Body of pancreas (tissue), 4 donors: Measurements from ENCODE around the gene CLEC3B. TPM values are rescaled to one million over a fixed set of nuclear protein-coding genes. Genes with fewer than 3 reads are reported as not detected.

Source experiments
- ATAC-seq: fragments of 150-250 bp; one replicate; pipeline ENCODE4 v1.9.1; 2016
- DNase-seq, 4 donors: peaks; one replicate each; pipeline ENCODE4 v3.0.0-alpha.2; 2019
- H3K27ac ChIP-seq, 4 donors: fragments of 200-600 bp; sonication (generic); 1 replicate in 3 of 4; 2 replicates in 1 of 4; pipeline versions ENCODE4 v1.5.1 to v1.6.1; 2016 to 2019; ENCODE audit warnings: mild to moderate bottlenecking in 1 of 4, mixed read lengths in 1 of 4, moderate library complexity in 1 of 4
- H3K27me3 ChIP-seq, 2 donors: fragments of 200-600 bp; sonication (generic); one replicate each; pipeline ENCODE4 v1.6.0; 2016; ENCODE audit warnings: mild to moderate bottlenecking in 1 of 2
- H3K36me3 ChIP-seq, 2 donors: fragments of 200-600 bp; sonication (generic); replicated peaks in 1 of 2; 2 replicates each; pipeline ENCODE4 v1.5.1; 2016; ENCODE audit warnings: low read depth in 2 of 2; ENCODE audit not compliant: insufficient read depth in 1 of 2
- H3K4me1 ChIP-seq: fragments of 200-600 bp; sonication (generic); one replicate; pipeline ENCODE4 v1.6.0; 2016
- H3K4me3 ChIP-seq, 2 donors: fragments of 200-600 bp; sonication (generic); 1 replicate in 1 of 2; 2 replicates in 1 of 2; pipeline ENCODE4 v1.5.1; 2016 to 2019
- H3K9me3 ChIP-seq, 3 donors: fragments of 200-600 bp; sonication (generic); 1 replicate in 2 of 3; 2 replicates in 1 of 3; pipeline ENCODE4 v1.5.1; 2016
- CTCF ChIP-seq, 7 experiments: fragments of 450-650 bp in 4 of 7; fragments of 200-600 bp in 3 of 7; sonication (generic) in 3 of 7; IDR thresholded peaks; one replicate each; pipeline ENCODE4 v1.5.1; 2016 to 2019; ENCODE audit warnings: antibody characterized with exemption in 7 of 7
- POLR2A ChIP-seq, 3 donors: fragments of 450-650 bp; IDR thresholded peaks; one replicate each; pipeline ENCODE4 v1.6.1; 2016; ENCODE audit warnings: antibody characterized with exemption in 3 of 3, mild to moderate bottlenecking in 2 of 3
- WGBS, 2 donors: methylation state at CpG; one replicate each; pipeline ENCODE4 v1.1.5; 2017; 5-methylcytosine and 5-hydroxymethylcytosine counted together
- intact Hi-C: fragments of 100-400 bp; cut with DNase I; formaldehyde crosslinking; loops from one replicate; pipeline ENCODE4 v1.15.1; 2023
- total RNA-seq, 2 donors: library from RNA; depleted of rRNA; stranded (reverse); fragments of >200 nt; gene quantifications; one replicate each; pipeline ENCODE4 v1.1.0, GENCODE V29; 2016

Gene CLEC3B
- total RNA-seq, 2 donors from 2014 or later, result 4.9 to 22.1 TPM

GRCh38 chr3:45057557-45057956, 31.5 kb downstream of the CLEC3B start:
- TF ChIP-seq CTCF (IDR thresholded peaks at IDR 0.05) (no peak), POLR2A (IDR thresholded peaks at IDR 0.05) (no peak)
- H3K27ac ChIP-seq, result no peak overlapping the region
- DNase-seq, result no peak
- intact Hi-C loops, result no loop called here
- no peaks in the 10 kb centered on the region for H3K36me3 ChIP-seq
- no peak for ATAC-seq
- H3K4me1 ChIP-seq, result no peaks in the 10 kb centered on the region
- H3K4me3 ChIP-seq, result no peak overlapping the region
- H3K27me3 ChIP-seq, result no peaks in the 10 kb centered on the region
- WGBS, 2 donors, result 83 to 86% methylated on average over 3 of the region's 3 CpGs
- H3K9me3 ChIP-seq, result no peaks in the 10 kb centered on the region

- H3K27ac ChIP-seq, result no peak overlapping the region
- H3K9me3 ChIP-seq, result no peaks in the 10 kb centered on the region
- ATAC-seq (no peak), DNase-seq (no peak)
- H3K27me3 ChIP-seq, result no peaks in the 10 kb centered on the region
- intact Hi-C loops, result no loop called here
- no peak overlapping the region for H3K4me3 ChIP-seq
- TF ChIP-seq CTCF (IDR thresholded peaks at IDR 0.05) (no peak), POLR2A (IDR thresholded peaks at IDR 0.05) (no peak)
- no peaks in the 10 kb centered on the region for H3K4me1 ChIP-seq
- WGBS, 2 donors, result 65 to 70% methylated on average over 2 of the region's 2 CpGs
- H3K36me3 ChIP-seq, result no peaks in the 10 kb centered on the region
These were observed 33.0 kb downstream of the CLEC3B start for GRCh38 chr3:45059132-45059531.

DNA sequence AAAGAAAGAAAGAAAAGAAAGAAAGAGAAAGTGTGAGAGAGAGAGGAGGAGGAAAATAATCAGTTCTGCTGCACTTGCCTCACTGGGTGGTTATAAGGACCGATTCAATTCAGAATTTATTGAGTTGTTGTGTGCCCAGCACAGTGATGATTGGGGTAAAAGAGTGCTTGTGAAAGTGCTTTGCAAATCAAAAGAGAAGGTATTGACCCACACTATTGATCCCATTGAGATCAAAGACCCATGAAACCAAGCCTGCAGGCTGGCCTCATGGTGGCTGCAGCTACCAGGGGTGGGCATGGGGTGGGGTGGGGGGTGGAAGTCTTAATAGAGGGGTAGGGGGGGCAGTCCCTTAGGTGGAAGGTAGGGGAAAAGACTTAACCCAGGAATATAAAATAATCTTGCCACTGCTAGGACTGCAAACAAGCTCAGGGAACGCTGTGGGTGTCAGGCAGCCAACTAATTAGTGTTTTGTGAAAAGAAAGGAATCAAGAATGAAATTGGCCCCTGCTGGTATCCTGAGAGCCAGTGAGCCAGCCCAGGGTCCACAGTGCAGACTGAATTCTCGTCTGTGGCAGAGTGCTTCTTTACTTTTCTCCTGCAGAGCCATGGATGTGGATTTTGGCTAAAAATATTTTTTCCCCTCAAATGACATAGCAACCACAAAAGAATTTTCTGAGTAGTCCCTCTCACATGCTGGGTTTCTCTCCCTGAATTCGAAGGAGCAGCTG, 34.2 kb downstream of the CLEC3B start:
- no peak overlapping the region for H3K4me3 ChIP-seq
- H3K36me3 ChIP-seq, result no peaks in the 10 kb centered on the region
- intact Hi-C loops, result no loop called here
- H3K27me3 ChIP-seq, result no peaks in the 10 kb centered on the region
- no peaks in the 10 kb centered on the region for H3K4me1 ChIP-seq
- DNase-seq (no peak), ATAC-seq (no peak)
- H3K9me3 ChIP-seq, result no peaks in the 10 kb centered on the region
- H3K27ac ChIP-seq, result no peak overlapping the region
- TF ChIP-seq POLR2A (IDR thresholded peaks at IDR 0.05) (no peak), CTCF (IDR thresholded peaks at IDR 0.05) (no peak)
- 50 to 51% methylated on average over 4 of the region's 4 CpGs for WGBS, 2 donors

DNA sequence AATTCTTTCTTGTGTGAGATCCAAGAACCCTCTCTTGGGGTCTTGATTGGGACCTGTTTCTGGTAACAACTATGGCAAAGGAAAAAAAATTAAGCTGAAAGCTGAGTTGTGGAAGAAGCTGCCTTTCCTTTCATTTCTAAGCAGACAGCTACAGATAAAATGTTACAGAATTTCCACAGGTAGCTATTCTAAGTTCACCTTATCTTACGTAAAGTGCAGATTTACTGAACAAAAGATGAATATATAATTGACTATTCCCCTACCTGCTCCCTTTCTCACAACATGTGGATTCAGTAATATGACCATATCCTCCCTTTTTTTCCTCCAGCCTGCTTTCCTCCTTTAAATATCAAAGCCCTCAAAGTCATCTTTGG, 36.6 kb downstream of the CLEC3B start:
- WGBS, 2 donors, result 87 to 91% methylated on average over 1 of the region's 1 CpG
- Histone ChIP-seq H3K36me3 (no peaks in the 10 kb centered on the region), H3K27me3 (no peaks in the 10 kb centered on the region), H3K27ac (no peak overlapping the region), H3K9me3 (no peaks in the 10 kb centered on the region), H3K4me1 (no peaks in the 10 kb centered on the region), H3K4me3 (no peak overlapping the region)
- no peak for TF ChIP-seq POLR2A (IDR thresholded peaks at IDR 0.05)
- no peak for TF ChIP-seq CTCF (IDR thresholded peaks at IDR 0.05)
- no peak for DNase-seq
- intact Hi-C loops, result no loop called here
- no peak for ATAC-seq
